Stimulated activated CD8-positive, alpha-beta memory T cell treated with anti-CD3 and anti-CD28 coated beads, Interleukin-12 subunit alpha, Interleukin-12 subunit beta, amount 100 ng/mL, for 1 hour (primary cell): ENCODE data around the gene ITPRIPL2.

ENCODE experiments used
- DNase-seq: peaks from one replicate; pipeline ENCODE4 v3.0.0-alpha.2; 2020; ENCODE audit warnings: low read depth

The ITPRIPL2 gene

DNA sequence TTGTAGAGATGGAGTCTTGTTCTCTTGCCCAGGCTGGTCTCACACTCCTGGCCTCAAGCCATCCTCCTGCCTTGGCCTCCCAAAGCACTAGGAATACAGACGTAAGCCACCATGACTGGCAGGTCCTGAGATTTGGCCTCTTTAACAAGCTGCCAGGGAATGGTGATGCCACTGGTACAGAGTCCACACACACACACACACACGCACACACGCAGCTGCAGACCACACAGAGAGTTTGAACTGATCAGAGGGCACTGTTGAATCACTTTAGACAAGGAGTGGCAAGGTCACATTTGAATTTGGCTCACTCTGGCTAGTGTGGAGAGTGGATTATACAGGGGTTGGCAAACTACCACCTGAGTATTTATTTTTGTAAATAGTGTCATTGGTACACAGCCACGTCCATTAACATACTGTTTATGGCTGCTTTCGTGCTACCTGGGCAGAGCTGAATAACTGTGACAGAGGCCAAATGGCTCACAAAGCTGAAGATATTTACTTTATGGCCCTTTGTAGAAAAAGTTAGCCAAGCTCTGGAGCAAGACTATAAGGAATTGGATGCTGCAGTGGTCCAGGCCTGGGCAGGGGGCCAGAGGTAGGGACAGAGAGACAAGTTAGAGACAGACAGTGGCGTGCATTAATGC lies 9.9 kb downstream of the ITPRIPL2 start:
- DNase-seq, result no peak

DNA sequence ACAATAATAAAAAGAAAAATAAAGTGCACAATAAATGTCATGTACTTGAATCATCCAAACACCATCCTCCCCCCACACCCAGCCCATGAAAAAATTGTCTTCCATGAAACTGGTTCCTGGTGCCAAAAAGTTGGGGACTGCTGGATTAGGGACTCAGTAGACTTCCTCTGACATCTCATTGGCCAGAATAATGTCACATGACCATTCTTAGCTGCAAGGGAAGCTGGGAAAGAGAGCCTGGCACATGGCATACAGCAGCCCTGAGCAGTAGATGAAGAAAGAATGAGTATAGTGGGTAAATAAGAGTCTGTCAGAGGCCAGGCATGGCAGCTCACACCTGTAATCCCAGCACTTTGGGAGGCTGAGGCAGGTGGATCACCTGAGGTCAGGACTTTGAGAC lies 12.5 kb downstream of the ITPRIPL2 start:
- no peak for DNase-seq

DNA sequence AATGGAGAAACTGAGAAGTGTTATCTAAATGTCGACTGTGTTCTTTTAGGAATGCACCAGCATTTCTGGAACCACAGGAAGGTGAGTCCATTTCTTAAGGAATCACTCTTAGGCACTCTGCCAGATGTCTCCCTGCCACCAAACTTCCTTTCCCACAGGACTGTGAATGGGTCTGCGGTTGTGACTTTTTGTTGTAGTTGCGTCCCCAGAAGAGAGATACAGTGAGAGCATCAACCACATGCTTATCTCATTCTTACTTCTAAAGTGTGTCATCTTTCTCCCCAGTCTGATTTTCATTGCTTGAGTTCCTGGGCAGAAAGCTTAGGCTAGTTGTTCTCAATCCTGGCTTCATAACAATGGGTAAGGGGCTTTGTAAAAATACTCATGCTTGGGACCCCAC lies 13.4 kb downstream of the ITPRIPL2 start:
- no peak for DNase-seq

DNA sequence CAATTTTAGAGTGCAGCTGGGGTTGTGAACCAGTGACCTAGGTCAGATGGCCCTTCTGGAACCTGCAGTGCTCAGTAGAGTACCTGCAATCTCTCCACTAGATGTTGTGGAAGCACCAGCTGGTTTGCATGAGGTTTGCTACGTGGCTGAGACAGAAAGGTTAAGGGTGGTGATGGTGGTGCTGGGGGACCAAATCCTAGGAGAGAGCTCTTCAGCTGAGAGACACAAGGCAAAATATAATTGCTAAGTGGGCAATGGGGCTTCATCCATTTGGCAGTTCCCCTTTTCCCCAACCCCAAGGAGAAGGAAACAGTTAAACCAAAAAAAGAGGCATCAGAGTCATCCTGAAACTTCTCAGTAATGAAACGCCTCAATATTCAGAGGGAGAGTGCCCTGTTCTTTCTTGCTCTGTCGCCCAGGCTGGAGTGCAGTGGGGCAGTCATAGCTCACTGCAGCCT lies 13.9 kb downstream of the ITPRIPL2 start:
- DNase-seq, result no peak

DNA sequence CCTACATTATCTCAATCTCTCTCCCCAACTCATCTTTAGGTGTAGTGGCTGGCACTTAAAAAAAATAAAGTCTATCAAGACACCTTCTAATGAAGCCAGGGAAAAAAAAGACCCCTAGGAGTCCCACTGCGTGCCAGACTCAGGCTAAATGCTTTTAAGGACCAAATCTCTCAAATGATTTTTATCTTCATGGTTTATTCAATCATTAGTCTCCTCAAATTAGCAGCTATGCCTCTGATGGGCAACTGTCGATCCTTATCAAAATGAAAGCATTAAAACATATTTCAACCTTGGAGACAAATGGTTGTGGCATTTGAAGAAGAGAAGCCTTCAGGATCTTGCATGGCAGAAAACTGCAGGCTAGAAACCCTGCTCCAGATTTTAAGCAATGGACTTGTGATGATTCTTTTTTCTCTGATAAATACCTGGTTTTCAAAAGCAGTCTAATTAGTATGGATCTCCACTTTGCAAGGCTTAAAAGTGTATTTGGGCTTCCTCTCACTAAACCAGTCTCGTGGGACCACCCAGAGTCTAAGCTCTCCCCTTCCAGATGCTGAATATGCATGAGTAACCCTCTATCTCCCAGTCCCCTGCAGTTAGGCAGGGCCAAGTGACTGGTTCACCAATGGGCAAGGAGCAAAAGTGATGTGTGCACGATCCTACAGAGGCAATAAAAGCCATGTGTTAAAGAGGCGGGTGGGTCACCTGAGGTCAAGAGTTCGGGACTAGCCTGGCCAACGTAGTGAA lies 14.9 kb downstream of the ITPRIPL2 start:
- DNase-seq, result no peak

DNA sequence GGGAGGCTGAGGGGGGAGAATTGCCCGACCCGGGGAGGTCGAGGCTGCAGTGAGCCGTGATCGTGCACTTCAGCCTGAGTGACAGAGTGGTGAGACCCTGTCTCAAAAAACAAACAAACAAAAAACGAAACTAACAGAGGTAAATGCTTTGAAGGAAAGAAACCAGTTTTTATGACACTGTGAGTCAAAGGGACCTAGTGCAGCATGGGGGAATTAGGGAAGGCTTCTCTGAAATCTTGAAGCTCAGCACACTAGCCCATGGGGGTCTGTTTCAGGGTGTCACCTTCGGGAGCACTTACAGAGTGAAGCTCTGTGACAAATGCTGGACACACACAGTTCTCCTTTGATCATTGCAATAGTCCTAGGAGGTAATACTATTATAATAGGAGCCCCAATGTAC lies 16.6 kb downstream of the ITPRIPL2 start:
- no peak for DNase-seq

DNA sequence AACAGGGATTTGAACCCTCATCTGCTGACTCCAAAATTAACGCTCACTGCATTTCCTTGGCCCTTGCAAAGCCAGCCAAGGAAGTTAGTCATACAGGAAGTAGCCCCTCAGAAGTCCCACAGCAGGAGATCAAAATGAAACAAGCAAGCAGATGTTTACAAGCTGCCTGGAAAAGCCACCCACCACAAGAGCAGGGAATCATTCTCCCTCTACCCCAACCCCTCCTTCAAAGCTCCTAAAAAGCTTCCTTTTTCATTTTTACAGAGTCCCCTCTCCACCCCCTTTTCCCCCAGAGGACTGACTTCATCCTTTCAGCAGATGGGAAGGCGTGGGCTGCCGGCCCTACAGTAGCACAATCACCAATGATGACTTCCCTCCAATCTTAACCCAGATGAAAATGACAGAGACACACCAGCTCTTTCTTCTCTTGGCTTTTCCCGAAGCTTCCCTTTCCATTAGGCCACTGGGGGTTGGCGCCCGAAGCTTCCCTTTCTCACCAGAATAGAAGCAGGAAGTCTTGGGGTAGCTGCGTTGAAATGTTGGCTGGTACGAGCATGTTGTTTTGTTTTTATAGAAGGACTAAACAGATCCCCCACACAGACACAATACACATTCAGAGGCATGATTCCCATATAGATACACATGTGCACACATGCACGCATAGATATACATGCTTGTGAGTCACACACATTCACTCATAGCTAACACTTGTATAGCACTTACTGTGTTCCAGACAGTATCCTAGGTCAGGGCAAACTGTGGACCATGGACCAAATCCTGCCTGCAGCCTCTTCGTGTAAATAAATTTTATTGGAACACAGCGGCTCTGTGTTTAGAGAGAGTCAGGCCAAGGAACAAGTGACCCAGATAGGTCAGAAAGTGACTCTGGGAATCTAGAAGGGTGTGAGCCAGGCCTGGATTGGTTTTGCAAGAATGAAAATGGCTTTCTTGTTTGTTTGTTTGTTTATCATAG lies 17.4 kb downstream of the ITPRIPL2 start:
- no peak for DNase-seq

DNA sequence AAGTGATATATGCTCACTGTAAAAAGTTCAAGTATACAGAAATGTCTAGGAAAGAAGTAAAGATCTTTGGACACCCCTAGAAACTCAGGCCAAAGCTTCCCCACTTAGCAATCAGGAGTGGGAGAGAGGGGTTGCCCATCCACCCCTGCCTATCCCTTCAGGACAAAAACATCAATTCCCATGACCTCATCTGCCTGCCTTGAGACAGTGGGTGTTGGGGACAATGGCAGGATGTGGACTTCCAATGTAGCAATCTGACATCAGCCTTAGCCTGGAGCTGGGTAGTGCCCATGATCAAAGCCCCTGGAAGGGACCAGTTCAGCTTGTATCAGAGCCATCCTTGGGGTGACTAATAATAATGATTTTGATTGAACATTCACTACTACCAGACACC lies 18.1 kb downstream of the ITPRIPL2 start:
- no peak for DNase-seq

DNA sequence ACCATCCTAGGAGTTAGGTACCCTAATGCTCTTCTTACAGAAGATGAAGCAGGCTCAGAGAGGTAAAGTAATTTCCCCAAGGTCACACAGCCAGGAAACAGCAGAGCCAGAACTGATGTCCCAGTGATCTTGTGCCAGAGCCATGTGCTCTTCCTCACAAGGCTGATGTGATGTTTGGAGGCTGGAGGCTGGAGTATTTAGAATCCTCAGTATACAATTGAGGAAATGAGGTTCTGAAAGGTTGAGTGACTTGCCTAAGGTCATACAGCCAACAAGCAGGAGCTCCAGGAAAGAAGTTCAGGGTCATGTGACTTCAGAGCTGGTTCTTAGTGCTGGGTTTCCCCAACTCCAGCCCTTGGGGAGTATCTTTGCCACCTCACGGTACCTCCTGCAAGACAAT lies 18.5 kb downstream of the ITPRIPL2 start:
- no peak for DNase-seq

DNA sequence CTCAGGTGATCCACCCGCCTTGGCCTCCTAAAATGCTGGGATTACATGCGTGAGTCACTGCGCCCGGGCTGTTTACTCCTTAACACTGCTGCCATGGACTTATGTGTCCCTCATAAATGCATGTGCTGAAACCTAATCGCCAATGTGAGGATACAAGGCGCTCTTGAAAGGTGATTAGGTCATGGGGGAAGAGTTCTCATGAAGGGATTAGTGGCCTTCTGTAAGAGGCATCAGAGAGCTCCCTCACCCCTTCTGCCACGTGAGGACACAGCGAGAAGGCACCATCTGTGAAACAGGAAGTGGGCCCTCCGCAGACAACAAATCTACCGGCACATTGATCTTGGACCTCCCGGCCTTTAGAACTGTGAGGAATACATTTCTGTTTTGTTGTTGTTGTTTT lies 19.1 kb downstream of the ITPRIPL2 start:
- no peak for DNase-seq

DNA sequence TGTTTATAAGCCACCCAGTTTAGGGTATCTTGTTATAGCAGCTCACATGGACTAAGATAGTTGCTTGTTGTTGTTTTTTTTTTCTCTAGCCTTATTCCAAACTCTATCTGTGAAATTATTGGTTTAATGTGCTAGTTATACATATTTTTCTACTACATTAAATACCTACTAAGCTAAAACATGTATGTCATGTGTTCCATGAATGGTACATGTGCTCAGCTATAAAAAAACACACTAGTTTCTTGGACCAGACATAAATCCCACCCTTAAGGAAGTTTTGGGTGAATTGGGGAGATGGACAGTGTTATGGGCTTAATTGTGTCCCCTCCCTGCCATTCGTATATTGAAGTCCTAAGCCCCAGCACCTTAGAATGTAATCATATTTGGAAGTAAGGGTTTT lies 19.8 kb downstream of the ITPRIPL2 start:
- DNase-seq, result no peak

DNA sequence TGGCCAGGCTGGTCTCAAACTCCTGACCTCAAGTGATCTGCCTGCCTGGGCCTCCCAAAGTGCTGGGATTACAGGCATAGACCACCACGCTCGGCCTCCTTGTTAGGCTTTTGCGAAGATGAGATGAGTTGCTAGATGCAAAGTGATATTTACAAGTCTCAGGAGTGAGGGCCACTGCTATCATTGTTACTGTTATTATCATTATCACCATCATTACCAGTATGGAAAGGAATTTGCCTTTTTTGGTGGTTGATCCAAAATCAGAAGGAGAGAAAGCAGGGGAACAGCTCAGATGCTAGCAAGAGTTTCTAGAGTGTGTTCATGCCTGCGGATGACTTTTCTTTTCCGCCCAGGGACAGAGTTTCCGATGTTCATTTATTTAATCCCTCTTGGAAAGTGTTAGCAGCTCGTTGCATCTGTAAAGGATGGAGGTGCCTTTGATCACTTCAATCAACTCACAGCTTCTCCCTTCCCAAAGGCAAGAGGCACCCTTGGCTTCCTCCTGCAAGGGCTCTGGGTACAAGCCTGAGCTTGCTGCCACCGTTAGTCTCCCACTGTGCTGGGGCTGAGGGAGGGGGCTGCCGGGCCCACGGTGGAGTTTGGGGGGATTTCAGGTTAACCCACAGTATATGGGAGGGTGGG lies 21.6 kb downstream of the ITPRIPL2 start:
- no peak for DNase-seq

DNA sequence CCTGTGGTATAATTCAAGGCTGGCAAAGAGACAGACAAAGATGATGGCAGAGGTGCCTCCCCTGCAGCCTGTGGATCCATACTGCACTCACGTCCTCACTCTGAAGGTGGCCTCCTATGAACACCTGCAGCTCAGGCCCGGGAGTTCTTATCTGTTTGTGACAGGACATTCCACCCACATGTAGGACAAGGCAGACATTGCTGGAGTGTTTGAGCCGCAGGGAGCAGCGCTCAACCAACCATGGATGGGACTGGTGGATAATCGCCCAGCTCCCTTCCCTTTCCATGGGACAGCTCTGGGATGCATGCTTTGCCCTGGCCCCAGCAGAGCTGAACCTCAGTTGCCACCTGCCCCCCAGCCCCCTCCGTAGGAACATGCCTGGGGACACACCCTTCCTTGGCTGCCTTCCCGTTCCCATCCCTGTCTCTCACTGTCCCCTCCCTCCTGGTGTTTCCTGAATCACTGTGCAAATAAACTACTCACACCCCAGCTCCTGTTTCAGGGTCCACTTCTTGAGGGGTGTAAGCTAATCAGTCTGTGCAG lies 22.2 kb downstream of the ITPRIPL2 start:
- no peak for DNase-seq

DNA sequence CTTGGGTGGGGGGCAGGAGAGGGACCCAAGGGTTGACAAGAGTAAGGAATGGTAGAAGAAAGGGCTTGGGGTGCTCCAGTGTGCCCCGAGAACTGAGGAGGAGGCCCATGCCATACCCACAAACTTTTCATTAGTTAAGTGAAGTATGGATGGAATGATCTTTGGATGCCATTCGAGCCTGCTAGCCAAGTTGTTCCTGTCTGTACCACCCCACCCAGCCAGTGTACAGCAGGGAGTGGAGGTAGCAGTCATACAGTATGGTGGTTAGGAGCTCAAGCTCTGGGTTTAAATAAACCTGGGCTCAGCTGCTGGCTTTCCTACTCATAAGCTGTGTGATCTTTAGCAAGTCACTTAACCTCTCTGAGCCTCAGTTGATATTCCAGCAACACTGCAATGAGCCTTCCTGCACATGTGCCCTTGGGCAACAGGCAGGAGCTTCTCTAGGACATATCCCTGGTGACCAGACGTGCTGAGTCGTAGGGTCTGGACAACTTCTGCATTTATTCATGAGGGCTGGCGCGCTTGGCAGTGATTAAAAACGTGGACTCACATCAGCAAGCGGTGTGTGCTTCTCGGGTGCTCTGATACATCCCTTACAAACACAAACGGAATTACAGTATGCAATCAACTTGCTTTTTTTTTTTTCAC lies 22.9 kb downstream of the ITPRIPL2 start:
- DNase-seq, result no peak

DNA sequence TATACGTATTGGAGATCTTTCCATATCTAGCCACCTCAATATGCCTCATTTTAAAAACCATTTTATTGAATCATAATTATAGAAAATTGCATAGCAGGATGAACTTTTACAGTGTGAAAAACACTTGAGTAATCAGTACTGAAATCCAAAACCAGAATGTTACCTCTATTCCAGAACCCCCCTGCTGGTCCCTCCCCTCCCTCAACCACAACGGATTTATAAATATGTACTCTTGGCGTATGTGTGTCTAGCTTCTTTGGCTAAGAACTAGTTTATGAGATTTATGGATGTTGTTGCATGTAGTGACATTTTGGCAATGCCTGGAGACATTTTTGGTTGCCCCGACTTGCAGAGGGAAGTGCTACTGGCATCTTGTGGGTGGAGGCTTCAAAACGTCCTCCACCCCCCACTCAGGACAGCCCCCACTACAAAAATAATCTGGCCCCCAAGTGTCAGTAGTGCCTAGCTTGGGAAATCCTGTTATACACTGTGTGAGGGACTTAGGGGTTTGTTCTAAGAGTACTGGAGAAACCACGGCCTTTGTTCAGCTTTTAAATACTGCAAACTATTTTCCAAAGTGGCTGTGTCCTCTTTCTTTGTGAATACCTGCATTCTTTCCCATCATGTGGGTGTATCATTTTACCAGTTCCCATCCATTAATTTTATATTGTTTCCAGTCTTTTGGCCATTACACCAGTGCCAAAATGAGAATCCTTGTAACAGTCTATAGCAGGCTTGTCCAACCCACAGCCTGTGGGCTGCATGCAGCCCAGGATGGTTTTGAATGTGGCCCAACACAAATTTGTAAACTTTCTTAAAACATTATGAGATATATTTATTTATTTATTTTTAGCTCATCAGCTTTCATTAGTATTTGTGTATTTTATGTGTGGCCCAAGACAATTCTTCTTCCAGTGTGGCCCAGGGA lies 23.7 kb downstream of the ITPRIPL2 start:
- DNase-seq, result no peak

DNA sequence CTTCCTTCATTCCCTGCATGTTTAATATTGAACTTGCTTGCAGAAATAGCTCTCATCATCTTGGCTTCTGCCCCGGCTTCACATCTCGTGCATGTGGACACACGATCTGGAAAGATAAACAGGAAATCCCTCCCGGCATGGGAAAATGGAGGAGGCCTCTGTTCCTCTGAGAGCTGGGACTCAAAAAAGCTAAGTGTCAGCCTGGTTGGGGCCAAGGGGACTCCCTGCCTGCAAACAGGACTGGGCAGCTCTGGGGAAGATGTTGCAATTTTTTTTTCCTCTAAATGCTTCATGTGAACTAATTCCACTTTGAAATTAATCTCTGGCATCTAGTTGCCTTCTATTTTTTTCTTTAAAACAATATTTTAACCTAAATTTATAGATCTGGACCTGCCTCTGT lies 24.8 kb downstream of the ITPRIPL2 start:
- DNase-seq, result no peak

DNA sequence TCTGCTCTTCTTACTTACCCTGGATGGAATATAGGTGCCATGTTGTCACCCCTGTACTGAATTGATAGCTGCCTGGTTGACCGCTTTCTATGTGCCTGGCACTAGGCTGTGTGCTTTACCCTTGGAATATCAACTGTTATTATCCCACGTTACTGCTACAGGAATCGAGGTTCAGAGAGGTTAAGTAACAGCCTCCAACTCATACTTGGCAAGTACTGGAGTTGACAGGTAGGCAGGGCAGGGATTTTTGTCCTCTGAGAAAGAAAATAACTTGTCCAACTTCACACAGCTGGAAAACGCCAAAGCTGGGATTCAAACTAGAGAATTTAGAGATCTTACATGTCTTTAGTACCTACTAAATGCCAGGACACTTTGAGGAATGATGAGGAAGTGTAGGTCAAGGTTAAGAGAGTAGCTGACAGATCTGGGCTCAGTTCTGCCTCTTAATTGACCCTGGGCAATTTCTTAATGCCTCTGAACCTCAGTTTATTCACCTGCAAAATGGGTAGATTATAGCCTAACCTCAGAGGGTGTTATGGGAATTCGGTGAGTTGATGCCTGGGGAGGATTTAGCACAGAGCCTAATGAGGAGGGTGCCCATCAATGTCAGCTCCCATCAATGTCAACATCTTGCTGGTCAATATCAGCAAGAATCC lies 25.8 kb downstream of the ITPRIPL2 start:
- no peak for DNase-seq

DNA sequence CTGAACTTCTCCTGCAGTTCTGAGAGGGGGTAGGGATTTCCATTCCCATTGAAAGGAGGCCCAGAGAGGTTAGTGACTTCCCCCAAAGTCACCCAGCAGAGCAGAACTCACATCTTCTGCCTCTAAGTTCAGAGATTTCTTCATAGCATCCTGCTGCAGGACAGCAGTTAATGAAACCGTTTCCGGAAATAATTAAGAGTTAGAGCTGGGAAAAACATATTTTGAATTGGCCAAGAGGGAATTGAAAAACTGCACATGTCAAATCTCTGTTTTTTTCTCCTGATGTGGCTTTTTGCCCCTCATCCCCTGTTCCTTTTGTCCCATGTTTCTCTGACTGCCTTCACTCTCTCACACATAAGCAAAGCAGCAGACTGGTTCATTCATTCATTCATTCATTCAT lies 26.6 kb downstream of the ITPRIPL2 start:
- no peak for DNase-seq

DNA sequence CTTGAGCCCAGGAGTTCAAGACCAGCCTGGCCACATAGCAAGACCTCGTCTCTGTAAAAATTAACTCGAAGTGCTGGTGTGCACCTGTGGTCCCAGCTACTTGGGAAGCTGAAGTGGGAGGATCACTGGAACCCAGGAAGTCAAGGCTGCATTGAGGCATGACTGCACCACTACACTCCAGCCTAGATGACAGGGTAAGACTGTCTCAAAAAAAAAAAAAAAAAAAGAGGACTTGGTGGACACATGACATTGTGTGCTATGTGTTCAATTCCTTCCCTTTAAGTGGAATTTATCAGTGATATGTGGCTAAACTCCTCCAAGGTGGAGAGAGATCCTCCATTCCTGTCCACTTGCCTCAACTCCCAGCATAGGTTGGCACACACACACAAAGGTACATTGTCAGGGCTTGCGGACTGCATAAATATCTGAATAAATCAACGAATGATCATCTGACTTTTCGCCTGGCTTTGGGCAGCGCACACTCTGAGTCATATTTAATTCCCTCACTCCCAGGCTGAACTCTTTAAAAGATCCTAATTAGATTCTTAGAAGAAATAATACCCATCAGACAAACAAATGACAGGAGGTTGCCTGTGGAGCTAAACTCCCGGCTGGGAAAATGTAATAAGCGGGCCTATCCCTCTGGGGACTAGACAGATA lies 29.3 kb downstream of the ITPRIPL2 start:
- no peak for DNase-seq
